NT2/D1 (cell line): ENCODE measurements around the gene RNLS.

Source experiments
- SUZ12 ChIP-seq: IDR thresholded peaks from 2 replicates; pipeline ENCODE4 v1.6.1; 2011; ENCODE audit not compliant: insufficient read length, insufficient read depth; ENCODE audit errors: extremely low read depth
- YY1 ChIP-seq: IDR thresholded peaks from 2 replicates; pipeline ENCODE4 v1.6.1; 2011; ENCODE audit not compliant: insufficient read length, insufficient read depth
- ZNF274 ChIP-seq: IDR thresholded peaks from 2 replicates; pipeline ENCODE4 v1.6.1; 2011; ENCODE audit warnings: mild to moderate bottlenecking, low read depth, low read length

DNA sequence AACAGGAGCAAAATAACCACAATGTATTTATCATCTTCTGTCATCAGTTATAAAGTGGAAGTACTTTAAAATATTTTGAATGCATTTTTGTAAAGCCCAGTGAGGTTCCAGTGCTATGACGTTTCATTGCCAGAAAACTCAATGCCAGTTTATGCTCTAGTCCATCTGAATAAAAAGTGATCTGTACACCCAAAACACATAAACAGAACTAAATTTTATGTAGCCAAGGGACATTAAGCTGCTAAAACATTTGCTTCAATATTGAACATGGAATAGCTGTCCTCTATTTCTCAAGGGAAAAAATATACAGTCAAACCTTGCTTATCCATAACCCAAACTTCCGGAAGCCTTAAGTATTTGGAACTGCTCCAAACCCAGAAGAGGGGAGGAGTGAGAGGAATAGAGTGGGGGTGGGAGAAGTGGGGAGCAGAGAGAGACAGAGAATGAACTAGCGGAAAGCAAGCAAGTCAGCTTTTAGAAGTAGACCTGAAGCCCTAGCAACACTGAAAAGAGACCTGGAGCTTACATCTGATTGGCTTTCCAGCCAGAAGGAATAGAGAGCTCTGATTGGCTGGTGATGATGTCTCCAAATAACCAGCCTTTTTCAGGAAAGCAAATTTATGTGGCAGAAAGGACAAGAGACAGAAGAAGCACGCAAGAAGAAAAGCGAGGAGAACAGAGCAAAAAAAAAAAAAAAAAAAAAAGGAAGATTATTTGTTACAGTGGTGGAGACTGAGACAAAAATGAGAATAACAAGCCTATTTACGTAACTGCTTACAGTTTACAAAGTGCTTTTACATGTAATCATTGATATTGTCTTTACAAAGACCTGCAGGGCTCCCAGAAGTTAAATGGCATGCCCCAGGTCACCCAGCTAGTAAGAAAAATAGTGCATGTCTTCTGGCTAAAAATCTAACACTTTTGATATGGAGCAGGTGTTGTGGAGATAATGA lies 196.0 kb downstream of the RNLS start:
- TF ChIP-seq YY1, result no peak
- TF ChIP-seq ZNF274, result no peak
- no peak for TF ChIP-seq SUZ12
